DMS 273 (cell line): ENCODE measurements around the gene GGA3.

ENCODE experiments used
- DNase-seq: peaks from one replicate; lab custom pipeline; 2025; ENCODE audit not compliant: unreplicated experiment; lab: John Stamatoyannopoulos, UW

Gene GGA3

DNA sequence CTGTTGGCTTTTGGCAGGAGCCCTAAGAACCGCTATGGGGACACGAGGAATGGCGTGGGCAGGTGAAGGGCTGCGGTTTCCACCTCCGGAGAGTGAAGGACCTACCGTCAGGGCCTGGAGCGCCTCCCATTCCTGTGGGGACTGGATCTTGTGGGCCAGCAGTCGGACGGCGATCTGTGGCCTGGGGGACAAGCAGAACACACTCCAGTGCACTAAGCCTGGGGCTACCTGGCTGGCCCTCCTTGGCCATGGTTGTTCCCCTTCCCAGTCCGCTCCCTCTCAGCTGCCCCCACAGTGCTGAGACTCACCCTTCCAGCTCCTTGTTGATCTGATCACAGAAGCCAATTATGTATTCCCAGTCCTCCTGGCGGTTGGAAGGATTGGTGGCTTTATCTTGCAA lies 15.0 kb downstream of the GGA3 start:
- DNase-seq: no peak

- no peak for DNase-seq
Measured at GRCh38 chr17:75245011-75245410, 16.4 kb downstream of the GGA3 start.

GRCh38 chr17:75244133-75244866 lies 17.1 kb downstream of the GGA3 start:
- DNase-seq: no peak

- DNase-seq: no peak
Measured at GRCh38 chr17:75242461-75243042, 18.9 kb downstream of the GGA3 start.

- no peak for DNase-seq
Measured at GRCh38 chr17:75241996-75242460, 19.4 kb downstream of the GGA3 start.

DNA sequence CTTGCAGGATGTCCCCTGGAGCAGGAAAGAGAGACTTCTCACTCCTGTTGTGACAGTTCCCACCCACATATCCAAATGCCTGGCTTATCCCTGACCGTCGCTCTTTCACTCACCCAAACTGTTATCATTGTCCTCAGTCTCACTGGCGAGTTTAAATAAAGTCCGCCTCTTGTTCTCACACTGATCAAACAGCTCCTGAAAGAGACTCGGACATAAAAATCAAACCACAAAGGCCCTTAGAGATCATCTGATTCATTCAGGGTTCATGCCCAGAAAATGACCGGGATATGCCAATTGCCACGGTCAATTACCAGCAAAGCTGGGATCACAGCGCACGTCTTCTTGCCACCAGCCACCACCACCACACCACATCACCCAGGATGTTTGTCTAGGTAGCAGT lies 19.9 kb downstream of the GGA3 start:
- no peak for DNase-seq

- DNase-seq: no peak
Measured at GRCh38 chr17:75241143-75241430, 20.3 kb downstream of the GGA3 start.

GRCh38 chr17:75240394-75241142 lies 20.8 kb downstream of the GGA3 start:
- peak; percentile 74 for DNase-seq

DNA sequence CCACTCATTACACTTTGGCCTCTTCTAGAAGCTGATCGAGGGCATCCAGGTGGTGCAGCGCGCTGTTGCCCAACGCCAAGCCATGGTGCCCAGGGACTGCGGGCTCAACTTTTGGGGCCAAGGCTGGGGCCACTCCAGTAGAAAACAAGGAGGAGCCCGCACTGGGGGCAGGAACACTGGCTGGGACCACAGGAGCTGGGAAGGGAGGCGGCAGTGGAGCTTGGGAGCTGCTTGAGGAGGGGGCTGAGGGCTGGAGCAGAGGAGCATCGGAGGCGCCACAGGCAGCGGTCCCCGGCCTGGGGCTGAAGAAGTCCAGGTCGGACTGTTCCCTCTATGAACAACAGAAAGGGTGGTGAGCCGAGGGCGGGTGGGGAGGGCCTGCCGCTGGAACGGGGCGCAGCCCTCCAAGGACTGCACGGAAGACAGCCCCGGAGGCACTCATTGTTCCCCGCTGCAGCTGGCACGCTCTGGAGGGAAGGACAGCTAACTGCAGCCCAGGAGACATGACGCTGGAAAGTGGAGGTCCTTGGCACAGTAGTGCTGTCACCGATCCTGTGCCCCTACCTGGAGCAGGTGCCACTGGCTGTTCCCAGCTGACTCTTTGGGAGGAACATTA lies 21.5 kb downstream of the GGA3 start:
- no peak for DNase-seq

DNA sequence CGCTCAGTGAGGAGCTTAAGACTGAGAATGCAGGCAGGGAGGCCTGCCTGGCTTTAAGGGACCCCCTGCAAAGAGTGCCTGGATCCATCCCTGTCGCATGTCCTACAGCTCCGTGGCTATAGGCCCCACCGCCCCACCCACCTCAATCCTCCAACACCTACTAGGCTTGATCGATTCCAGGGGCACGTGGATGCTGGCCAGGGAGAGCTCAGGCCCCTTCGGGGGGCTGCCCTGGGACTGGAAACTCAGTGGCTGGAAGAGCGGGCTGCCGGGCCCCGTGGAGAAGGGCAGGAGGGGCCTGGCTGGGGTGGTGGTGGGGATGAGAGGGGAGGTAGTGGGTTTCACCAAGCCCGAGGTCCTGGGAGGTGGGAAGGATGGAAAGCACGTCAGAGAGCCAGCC lies 22.2 kb downstream of the GGA3 start:
- no peak for DNase-seq

GRCh38 chr17:75238684-75239191 lies 22.7 kb downstream of the GGA3 start:
- peak; percentile 83 for DNase-seq

- DNase-seq: peak; percentile 34
Measured at GRCh38 chr17:75238020-75238580, 23.3 kb downstream of the GGA3 start.

DNA sequence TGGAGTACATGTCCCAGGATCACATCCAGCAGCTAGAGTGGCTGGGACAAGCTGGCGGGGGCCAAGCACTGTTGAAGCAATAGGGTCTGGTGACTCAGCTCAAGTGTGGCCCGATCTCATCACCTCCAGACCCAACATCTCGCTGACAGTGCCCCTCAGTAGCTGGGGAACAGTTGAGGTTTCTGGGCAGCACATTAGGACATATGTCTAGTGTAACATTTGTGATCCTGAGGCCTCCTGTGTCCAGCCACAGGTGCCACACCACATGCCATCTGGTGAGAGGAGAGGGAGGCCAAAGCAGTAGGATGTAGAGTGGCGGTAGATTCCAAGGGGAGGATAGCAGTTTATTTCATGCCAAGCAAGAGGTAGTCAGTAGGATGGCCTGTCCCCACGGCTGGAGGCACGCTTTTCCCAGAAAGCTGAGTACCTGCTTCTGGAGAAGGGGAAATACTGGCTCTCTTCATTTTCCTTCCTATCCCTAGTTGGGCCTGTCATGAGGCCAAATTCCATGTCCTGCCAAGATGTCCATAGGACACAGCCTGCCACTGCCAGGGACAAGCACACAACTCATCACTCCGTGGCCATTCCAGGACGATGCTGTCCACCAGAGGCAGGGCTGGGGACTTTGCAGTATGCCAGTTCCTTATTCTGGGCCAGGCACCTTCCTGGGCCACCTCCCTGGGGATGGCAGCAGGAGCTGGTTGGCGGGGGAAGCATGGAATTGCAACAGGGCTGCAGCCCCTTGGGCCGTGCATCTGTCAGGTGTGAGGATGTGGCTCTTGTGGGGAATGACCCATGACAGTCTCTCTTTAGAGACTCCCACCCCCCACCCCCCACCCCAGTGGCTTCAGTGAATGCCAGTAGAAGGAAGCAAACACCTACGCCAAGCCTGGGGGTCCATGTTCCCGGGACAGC lies 24.0 kb downstream of the GGA3 start:
- DNase-seq: peak; percentile 28

- DNase-seq: no peak
Measured at GRCh38 chr17:75232786-75233185, 28.6 kb downstream of the GGA3 start.

DNA sequence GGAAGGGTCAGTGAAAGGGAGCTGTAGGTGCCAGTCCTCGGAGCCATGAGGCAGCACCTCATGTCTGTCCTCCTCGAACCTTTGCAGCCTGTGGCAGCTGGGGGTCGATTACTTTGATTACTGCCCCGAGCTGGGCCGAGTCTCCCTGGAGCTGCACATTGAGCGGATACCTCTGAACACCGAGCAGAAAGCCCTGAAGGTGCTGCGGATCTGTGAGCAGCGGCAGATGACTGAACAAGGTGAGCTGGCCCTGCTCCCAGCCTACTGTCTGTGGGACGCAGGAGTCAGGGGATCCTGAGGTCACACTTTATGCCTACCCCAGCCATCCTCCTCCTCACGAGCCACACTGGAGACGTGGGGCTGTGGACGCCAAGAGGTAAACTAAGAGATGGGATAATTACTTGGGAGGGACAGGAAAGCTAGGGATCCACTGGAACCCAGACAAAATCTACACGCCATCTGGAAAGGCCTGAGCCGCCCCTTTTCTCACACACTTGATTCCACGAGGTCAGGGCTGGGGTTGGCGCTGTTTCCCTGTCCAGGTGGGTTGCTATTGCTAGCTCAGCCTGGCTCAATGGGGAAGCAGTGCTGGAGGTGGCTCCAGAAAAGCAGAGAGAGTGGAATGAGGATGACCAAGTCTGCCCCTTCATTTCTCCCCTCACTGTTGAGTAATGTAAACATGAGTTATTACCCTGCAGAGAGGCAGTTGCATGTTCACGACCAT lies 29.5 kb downstream of the GGA3 start:
- no peak for DNase-seq

GRCh38 chr17:75231071-75231470 lies 30.3 kb downstream of the GGA3 start:
- DNase-seq: no peak

DNA sequence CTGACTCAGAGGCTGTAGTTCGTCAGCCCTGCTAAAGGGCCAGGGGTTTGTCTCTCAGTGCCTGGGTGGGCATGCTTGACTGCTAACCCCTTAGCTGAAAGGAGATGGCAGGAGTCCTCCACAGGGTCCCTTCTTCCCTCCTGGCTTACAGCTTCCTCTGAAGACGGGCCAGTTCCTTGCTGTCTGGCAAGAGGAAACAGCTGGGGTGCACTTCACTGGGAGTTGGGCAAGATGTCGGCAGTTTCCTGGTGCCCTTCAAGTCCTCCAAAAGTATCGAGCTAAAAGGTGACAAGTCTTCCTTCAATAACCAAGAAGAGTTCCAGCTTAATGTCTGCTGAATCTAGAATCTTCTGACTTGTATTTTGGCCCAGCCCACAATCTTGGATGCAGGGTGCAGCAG lies 32.6 kb downstream of the GGA3 start:
- DNase-seq: no peak

GRCh38 chr17:75228305-75228704 lies 33.1 kb downstream of the GGA3 start:
- DNase-seq: no peak

DNA sequence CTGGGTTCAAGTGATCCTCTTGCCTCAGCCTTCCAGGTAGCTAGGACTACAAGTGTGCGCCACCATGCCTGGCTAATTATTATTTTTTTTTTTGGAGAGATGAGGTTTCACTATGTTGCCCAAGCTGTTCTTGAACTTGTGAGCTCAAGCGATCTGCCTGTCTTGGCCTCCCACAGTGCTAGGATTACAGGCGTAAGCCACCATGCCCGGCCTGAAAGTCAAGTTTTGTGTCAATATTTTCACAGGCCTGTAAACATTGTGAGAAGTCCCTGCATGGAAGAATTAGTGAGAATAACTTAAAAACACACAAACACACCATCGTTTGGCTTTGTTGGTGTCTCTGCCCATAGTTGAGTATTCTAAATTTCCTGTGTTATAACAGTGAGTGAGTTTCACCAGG lies 33.7 kb downstream of the GGA3 start:
- no peak for DNase-seq

DNA sequence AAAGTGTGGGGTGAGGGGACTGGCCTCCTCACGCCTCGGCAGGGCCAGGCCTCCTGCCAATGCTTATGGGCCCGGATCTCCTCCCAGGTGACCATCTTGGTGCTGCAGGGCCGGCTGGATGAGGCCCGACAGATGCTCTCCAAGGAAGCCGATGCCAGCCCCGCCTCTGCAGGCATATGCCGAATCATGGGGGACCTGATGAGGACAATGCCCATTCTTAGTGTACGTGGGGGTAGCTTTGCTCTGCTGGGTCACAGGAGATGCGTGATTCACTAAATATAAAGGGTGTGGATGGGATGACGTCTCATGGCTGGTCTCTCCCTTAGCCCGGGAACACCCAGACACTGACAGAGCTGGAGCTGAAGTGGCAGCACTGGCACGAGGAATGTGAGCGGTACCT lies 36.4 kb downstream of the GGA3 start:
- no peak for DNase-seq
